Nasal cavity respiratory epithelium epithelial cell of viscerocranial mucosa (primary cell): Measurements from ENCODE around the gene ZXDB. TPM values are rescaled to one million over a fixed set of nuclear protein-coding genes. Genes with fewer than 3 reads are reported as not detected.

Experiments used
- total RNA-seq: library from RNA; depleted of rRNA; stranded (reverse); fragments of >200 nt; gene quantifications from 2 replicates; pipeline ENCODE4 v1.2.3, GENCODE V29; 2014

ZXDB gene
- total RNA-seq: 16.8 and 18.5 TPM in 2 replicates

GRCh38 chrX:57591284-57592159, at the start of gene ZXDB:
Gene ZXDB, plus strand, starts transcription at chrX:57592011. Its CDS starts 38 bp downstream, at chrX:57592049.

Other genes starting within 250 kb of the ZXDB start
- gene NLRP2B, start 88.2 kb downstream of the ZXDB start, total RNA-seq: not detected in 2 replicates